Posterior vena cava (tissue), 2 donors: Measurements from ENCODE around the gene ENOX1. TPM values are rescaled to one million over a fixed set of nuclear protein-coding genes. Genes with fewer than 3 reads are reported as not detected.

Source experiments
- DNase-seq: peaks from one replicate; pipeline ENCODE4 v3.0.0-alpha.2; 2020; ENCODE audit warnings: low spot score
- intact Hi-C, 2 donors: fragments of 100-400 bp; cut with DNase I; formaldehyde crosslinking; loops; one replicate each; pipeline versions ENCODE4 v1.14.1 to v1.14.2; 2022 to 2023
- total RNA-seq, 2 donors: library from RNA; stranded (reverse); fragmentation: NEBNext Ultra II Directional; extraction: Animal tissue kit (Norgen Biotek cat#: 25700); gene quantifications; one replicate each; pipeline ENCODE4 v1.2.1, GENCODE V29; 2021
- donor health status: DM: yes; HTN: yes; CAD: no.
- donor health status: DM: yes; HTN: yes; CAD: no.

Gene ENOX1
- total RNA-seq, 2 donors from 2014 or later = 2.7 to 5.3 TPM

GRCh38 chr13:43235028-43235427 lies 551.7 kb downstream of the ENOX1 start:
- intact Hi-C loops = no loop called here
- DNase-seq = no peak

GRCh38 chr13:43232873-43233265 lies 553.9 kb downstream of the ENOX1 start:
- intact Hi-C loops = no loop called here
- no peak for DNase-seq

- intact Hi-C loops = no loop called here
- DNase-seq = no peak
Observed at GRCh38 chr13:43232144-43232872, 554.5 kb downstream of the ENOX1 start.

- intact Hi-C loops = no loop called here
- no peak for DNase-seq
Observed at GRCh38 chr13:43230989-43231388, 555.8 kb downstream of the ENOX1 start.

GRCh38 chr13:43229506-43229905 lies 557.3 kb downstream of the ENOX1 start:
- intact Hi-C loops = loop anchor here in 1 of 2 donors (5.0 kb wide), 1 partner anchor 332 kb away; no protein-coding TSS in a partner anchor
- no peak for DNase-seq

- DNase-seq = no peak
- intact Hi-C loops = loop anchor here in 1 of 2 donors (5.0 kb wide), 1 partner anchor 330 kb away; no protein-coding TSS in a partner anchor
Observed at GRCh38 chr13:43227721-43228120, 559.1 kb downstream of the ENOX1 start.

- intact Hi-C loops = no loop called here
- DNase-seq = no peak
Observed at GRCh38 chr13:43223216-43223615, 563.6 kb downstream of the ENOX1 start.

- DNase-seq = no peak
- intact Hi-C loops = no loop called here
Observed at GRCh38 chr13:43222086-43222485, 564.7 kb downstream of the ENOX1 start.

- DNase-seq = no peak
- intact Hi-C loops = no loop called here
Observed at GRCh38 chr13:43221611-43222010, 565.2 kb downstream of the ENOX1 start.

GRCh38 chr13:43220873-43221595 lies 565.7 kb downstream of the ENOX1 start:
- intact Hi-C loops = no loop called here
- no peak for DNase-seq

- intact Hi-C loops = no loop called here
- DNase-seq = no peak
Observed at GRCh38 chr13:43214124-43214523, 572.6 kb downstream of the ENOX1 start.

GRCh38 chr13:43206838-43207237 lies 579.9 kb downstream of the ENOX1 start:
- intact Hi-C loops = no loop called here
- DNase-seq = no peak

GRCh38 chr13:43205416-43205815 lies 581.4 kb downstream of the ENOX1 start:
- no peak for DNase-seq
- intact Hi-C loops = no loop called here

- DNase-seq = no peak
- intact Hi-C loops = no loop called here
Observed at GRCh38 chr13:43204591-43204990, 582.2 kb downstream of the ENOX1 start.

- no peak for DNase-seq
Observed at GRCh38 chr13:43203781-43204180, 583.0 kb downstream of the ENOX1 start.

GRCh38 chr13:43200736-43201135 lies 586.0 kb downstream of the ENOX1 start:
- intact Hi-C loops = no loop called here

More at GRCh38 chr13:43203781-43204180, 583.0 kb downstream of the ENOX1 start:
- intact Hi-C loops = no loop called here

GRCh38 chr13:43200307-43200706 lies 586.5 kb downstream of the ENOX1 start:
- no peak for DNase-seq
- intact Hi-C loops = no loop called here

More at GRCh38 chr13:43200736-43201135, 586.0 kb downstream of the ENOX1 start:
- DNase-seq = no peak

- no peak for DNase-seq
- intact Hi-C loops = no loop called here
Observed at GRCh38 chr13:43196750-43197370, 589.9 kb downstream of the ENOX1 start.

- intact Hi-C loops = no loop called here
Observed at GRCh38 chr13:43196086-43196621, 590.6 kb downstream of the ENOX1 start.

GRCh38 chr13:43195551-43195950 lies 591.2 kb downstream of the ENOX1 start:
- intact Hi-C loops = no loop called here
- DNase-seq = no peak

More at GRCh38 chr13:43196086-43196621, 590.6 kb downstream of the ENOX1 start:
- DNase-seq = no peak
